ENCODE results near the gene SKIL.

DNA sequence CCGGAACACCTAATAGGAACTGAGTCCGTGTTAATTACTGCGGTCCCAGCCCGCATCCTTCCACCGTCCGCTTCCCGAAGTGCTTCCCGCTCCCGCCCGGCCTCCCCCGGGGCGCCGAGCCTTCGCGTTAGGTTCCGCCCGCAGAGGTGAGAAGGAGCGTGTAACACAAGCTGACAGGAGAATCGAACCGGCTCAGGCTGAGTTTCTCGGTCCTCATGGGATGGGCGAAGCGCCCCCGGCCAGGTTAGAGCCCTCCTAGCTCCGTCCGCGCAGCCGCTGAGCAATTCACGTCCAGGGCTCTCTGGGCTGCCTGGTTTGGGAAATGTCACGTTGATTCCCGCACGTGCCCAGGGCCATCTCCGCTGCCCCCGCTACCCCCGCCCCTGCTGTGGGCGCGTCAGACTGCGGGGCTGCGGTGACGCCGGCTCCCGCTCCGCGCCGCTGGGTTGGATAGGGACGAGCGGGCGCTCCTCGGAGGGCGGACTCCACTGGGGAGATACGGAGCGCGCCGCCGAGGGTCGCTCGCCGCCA, 62.1 kb downstream of the SKIL start:
- TF ChIP-seq, protein P1, sequence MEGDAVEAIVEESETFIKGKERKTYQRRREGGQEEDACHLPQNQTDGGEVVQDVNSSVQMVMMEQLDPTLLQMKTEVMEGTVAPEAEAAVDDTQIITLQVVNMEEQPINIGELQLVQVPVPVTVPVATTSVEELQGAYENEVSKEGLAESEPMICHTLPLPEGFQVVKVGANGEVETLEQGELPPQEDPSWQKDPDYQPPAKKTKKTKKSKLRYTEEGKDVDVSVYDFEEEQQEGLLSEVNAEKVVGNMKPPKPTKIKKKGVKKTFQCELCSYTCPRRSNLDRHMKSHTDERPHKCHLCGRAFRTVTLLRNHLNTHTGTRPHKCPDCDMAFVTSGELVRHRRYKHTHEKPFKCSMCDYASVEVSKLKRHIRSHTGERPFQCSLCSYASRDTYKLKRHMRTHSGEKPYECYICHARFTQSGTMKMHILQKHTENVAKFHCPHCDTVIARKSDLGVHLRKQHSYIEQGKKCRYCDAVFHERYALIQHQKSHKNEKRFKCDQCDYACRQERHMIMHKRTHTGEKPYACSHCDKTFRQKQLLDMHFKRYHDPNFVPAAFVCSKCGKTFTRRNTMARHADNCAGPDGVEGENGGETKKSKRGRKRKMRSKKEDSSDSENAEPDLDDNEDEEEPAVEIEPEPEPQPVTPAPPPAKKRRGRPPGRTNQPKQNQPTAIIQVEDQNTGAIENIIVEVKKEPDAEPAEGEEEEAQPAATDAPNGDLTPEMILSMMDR (IDR thresholded peaks at IDR 0.05) = no peak
- TF ChIP-seq SIN3A (IDR thresholded peaks at IDR 0.05; ENCODE audit: borderline replicate concordance, insufficient read depth, low read depth, low read length) (no peak), POLR2AphosphoS5 (IDR thresholded peaks at IDR 0.05; ENCODE audit: low read depth, low read length) (no peak), TCF7L2 (IDR thresholded peaks at IDR 0.05; ENCODE audit: low read depth, low read length) (no peak)
- TF ChIP-seq, protein P2, sequence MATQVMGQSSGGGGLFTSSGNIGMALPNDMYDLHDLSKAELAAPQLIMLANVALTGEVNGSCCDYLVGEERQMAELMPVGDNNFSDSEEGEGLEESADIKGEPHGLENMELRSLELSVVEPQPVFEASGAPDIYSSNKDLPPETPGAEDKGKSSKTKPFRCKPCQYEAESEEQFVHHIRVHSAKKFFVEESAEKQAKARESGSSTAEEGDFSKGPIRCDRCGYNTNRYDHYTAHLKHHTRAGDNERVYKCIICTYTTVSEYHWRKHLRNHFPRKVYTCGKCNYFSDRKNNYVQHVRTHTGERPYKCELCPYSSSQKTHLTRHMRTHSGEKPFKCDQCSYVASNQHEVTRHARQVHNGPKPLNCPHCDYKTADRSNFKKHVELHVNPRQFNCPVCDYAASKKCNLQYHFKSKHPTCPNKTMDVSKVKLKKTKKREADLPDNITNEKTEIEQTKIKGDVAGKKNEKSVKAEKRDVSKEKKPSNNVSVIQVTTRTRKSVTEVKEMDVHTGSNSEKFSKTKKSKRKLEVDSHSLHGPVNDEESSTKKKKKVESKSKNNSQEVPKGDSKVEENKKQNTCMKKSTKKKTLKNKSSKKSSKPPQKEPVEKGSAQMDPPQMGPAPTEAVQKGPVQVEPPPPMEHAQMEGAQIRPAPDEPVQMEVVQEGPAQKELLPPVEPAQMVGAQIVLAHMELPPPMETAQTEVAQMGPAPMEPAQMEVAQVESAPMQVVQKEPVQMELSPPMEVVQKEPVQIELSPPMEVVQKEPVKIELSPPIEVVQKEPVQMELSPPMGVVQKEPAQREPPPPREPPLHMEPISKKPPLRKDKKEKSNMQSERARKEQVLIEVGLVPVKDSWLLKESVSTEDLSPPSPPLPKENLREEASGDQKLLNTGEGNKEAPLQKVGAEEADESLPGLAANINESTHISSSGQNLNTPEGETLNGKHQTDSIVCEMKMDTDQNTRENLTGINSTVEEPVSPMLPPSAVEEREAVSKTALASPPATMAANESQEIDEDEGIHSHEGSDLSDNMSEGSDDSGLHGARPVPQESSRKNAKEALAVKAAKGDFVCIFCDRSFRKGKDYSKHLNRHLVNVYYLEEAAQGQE (IDR thresholded peaks at IDR 0.05; ENCODE audit: insufficient read depth in 1 of 2, low read depth in 2 of 2, low read length in 1 of 2) = no peak
